Stimulated activated CD4-positive, alpha-beta T cell treated with anti-CD3 and anti-CD28 coated beads, TNF-alpha, amount 100 ng/mL, for 48 hours (primary cell): ENCODE data around the gene CNOT1.

Experiments used
- DNase-seq, 3 donors: peaks; one replicate each; pipeline ENCODE4 v3.0.0-alpha.2; 2020; ENCODE audit warnings: low read depth in 3 of 3

Gene CNOT1

DNA sequence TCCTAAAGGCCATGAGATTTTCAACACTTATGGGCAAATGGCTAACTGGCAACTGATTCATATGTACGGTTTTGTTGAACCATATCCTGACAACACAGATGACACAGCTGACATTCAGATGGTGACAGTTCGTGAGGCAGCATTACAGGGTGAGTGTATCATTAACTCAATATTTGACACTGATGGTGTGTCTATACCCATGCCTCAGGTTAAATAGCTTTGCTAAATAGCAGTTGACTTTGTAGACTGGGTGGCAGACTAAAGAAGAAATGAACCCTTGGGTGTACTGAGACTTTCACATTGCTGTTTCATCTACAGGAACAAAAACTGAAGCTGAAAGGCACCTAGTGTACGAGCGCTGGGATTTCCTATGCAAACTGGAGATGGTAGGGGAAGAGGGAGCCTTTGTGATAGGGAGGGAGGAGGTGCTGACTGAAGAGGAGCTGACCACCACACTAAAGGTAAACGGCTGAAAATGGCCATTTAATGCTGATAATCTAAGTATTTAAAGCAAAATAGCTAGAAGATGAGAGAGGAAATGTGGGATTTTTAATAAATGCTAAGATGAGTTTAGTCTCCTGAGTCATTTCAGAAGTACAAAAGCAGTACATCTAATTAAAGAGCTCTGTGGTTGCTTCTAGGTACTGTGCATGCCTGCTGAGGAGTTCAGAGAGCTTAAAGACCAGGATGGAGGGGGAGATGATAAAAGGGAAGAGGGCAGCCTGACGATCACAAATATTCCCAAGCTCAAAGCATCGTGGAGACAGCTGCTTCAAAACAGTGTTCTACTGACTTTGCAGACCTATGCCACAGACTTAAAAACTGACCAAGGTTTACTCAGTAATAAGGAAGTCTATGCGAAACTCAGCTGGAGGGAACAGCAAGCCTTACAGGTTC, 111.3 kb downstream of the CNOT1 start:
- DNase-seq = no peak

DNA sequence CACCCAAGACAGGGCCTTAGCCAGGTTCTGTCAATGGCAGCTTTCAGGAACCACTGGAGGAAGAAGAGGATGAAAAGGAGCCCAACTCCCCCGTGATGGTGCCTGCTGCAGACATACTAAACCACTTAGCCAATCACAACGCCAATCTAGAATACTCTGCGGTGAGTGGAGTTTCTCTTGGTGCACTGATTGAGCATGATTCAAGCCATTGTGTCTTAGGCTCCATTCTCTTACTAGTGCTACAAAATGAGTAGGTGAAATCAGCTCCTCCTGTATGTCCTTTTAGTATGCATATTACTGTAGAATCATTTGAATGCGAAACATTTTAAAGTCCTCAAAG, 112.9 kb downstream of the CNOT1 start:
- DNase-seq = no peak

DNA sequence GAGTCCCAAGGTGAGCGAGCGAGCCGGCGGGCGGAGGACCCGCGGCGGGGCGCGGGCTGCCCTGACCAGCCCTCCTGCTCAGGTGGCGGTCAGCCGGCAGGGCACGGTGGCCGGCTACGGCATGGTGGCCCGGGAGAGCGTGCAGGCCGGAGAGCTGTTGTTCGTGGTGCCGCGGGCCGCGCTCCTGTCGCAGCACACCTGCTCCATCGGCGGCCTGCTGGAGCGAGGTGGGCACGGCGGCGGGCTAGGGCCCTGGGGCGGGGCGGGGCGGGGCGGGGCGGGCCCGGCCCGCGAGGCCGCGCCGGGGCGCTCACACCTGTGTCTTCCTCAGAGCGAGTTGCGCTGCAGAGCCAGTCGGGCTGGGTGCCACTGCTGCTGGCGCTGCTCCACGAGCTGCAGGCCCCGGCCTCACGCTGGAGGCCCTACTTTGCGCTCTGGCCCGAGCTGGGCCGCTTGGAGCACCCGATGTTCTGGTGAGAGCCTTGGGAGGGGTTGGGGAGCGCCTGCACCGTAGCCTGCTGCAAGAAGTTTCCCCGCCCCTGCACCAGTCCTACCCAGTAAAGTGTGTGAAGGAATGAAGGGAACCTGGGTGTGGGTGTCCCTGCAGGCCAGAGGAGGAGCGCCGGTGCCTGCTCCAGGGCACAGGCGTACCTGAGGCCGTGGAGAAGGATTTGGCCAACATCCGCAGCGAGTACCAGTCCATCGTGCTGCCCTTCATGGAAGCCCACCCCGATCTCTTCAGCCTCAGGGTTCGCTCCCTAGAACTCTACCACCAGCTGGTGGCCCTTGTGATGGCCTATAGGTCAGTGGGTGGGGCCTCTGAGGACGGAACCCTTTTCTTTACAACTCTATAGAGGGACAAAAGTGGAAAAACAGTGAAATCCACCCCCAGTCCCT, 113.5 kb downstream of the CNOT1 start:
- DNase-seq = no peak

DNA sequence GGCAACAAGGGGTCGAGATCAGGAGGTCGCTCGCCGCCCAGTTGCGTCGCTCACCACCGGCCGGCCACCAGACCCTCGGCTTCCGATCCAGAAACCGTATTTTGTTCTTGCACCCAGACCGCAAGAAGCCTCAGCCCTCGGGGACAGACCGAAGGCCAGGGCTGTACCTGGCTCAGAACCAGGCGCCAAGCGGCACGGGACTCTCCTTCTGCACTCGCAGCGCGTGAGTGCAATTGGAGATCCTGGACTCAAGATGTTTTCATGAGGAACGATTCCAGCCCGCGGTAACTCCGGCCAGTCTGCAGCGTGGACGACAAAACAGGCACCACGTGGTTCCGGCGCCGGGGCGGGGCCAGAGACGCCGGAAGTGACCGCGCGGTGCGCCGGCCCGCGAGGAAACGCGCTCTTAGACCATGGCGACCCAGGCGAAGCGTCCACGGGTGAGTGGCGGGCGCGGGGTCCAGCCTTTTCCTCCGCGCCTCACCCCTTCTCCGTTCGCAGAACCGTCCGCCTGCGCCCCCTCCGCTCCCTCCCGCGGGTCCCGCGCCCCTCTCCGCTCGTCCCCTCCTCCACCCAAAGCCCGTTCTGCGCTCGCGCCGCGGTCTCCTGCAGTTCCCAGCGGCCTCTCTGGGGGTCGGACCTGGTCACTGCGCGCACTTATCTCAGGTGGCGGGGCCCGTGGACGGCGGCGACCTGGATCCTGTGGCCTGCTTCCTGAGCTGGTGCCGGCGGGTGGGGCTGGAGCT, 114.3 kb downstream of the CNOT1 start, which contains the start of gene SETD6:
SETD6 (plus strand) TSS at position 393 of the 746 bp plus-strand sequence; CDS start at position 414, 21 bp downstream.
- DNase-seq = peak in 2 of 3 donors; percentile 63 to 76

DNA sequence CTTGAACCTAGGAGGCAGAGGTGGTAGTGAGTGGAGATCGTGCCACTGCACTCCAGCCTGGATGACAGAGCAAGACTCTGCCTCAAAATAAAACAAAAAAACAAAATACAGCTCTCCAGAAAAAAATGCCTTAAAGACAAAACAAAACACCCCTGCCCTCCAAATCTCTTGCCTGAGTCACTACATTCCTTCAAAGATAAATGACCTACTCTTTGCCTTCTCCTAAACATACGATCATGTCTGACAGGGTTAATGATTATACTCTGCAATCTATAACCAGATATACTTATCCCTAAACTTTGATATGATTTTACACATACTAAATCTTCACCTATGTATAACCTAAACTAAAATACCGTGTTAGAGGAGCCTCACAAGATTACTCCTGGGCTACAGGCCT, 115.8 kb downstream of the CNOT1 start:
- DNase-seq = no peak

DNA sequence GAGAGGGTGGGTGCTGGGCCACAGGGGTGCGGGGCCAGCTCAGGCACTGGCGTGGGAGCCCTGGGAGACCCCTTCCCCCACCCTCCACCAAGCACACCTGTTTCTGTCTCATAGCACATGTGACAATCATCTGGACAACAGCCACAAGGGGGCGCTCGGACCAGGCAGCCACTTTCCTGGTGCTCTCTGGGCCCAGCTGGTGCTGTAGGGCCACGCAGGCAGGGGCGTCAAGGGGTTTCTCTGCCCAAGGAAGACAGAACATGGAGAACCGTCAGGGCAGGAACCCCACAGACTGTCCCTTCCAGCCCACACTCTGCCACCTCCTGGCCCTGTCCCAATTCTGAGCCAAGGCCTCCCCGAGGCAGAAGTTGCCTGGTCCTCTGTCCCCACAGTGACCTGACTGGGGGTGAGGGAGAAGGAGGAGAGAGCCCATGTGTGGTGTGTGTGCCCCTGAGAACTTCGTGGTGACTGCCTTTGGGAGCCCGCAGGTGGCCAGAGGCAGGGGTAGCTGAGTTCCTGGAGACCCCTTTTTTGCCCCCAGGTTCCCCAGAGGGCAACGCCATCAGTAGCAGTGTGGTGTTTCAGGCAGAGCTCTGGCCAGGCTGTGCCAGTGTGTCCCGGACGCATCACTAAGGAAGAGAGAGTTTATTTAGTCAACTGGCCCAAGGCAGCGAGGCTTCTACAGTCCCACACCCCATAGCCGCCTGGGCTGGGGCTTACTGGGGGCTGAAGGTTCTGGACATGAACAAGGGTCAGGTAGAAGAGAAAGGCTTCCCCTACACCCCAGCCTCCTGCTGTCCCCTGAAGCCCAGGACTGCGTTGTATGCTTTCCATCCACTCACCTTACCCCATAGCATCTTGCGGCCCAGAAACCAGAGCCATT, 117.5 kb downstream of the CNOT1 start:
- peak; percentile 71 to 82 (median 81) for DNase-seq

DNA sequence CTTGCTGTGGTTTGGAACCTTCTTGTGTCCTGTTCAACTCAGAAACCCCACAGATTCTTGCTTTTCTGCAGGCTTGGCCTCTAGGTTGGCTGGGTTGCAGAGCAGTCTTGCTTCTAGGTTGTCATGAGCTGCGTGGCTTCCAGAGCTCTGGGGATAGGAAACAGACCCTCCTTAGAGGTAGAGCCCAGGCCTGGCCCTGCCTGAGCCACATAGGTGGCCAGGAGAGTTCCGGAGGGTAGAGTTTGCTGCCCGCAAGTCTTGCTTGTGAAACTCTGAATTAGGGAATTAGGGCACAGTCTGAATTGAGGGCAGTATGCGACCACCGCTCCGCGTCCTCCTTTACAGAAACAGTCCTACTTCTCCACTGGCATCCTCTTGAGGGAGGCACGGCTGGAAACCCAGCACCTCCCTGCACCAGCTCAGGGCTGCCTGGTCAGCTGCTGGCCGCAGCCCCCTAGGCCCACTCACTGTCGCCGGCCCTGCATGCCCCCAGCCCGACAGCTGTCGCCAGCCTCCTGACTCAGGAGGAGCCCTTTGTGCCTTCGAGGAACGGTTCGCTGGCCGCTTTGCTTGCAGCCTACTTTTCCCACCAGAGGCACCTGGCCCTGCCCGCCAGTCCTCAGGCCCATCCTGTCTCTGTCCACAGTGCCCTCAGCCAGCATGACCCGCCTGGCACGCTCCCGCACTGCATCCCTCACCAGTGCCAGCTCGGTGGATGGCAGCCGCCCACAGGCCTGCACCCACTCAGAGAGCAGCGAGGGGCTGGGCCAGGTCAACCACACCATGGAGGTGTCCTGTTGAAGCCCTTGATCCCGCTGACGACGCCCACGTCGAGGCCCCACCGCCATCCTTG, 118.6 kb downstream of the CNOT1 start:
- DNase-seq = no peak

DNA sequence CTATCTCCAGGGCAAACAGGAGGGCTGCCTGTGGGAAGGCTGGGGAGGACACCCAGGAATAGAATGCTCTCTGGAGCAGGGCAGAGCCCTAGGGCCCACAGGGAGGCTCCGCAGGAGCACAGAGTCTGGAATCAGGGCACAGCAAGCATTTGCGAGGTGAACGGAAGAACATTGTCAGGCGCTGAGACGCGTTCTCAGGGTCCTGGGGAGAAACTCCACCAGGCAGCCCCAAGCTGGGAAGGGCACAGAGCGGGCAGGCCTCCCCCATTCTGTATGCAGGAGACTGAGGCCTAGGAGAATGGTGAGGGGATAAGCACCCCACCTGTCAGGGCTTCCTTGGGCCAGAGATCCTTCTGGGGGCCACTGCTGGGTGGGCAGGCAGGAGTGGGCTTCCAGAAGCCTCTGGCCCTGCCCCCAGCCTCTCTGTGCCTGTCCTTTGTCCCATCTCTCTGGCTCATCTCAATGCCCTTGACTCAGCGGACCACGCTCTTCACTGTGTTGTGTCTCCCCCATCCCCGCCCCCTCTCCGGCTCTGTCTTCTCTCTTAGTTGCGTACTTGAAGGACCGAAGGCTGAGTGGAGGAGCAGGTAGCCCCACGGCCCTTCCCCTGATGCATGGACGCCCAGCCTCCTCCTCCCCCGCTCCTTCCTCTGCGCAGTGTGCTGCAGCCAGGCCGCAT, 119.4 kb downstream of the CNOT1 start:
- DNase-seq = no peak

DNA sequence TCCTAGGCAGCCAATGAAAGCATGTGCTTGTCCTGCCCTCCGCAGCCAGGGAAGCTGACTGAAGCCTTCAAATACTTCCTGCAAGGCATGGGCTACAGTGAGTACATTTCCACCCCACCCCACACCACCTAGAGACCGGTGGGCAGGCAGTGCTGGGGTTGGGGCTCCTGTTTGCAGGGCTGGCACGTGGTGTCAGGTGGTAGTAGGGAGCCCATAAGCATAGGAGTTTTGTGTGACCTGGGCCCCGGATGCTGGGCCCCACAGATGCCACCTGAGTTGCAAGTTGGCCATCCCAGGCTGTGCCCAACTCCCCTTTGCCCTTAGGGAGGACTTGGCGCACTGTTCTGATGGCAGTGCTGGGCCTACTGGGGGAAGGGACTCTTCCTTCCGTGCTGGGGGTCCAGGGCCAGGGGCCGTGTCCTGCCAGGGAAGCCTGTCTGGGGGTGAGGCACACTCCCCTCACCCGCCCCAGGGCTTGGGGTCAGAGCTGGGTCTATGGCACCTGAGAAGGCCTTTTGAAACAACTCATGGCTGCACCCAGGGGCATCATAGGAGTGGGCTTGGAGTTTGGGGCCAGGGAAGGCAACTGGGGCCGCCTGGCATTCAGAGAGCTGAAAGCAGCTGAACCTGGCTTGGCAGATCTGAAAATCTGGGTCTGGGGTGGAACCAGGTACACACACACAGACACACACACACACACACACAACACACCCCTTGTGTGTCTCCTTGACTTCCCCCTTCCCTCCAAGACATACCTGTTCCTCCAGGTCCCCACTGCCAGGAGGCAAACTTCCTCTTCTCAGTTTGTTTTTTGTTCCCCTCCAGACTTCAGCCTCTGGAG, 120.2 kb downstream of the CNOT1 start:
- DNase-seq = no peak

DNA sequence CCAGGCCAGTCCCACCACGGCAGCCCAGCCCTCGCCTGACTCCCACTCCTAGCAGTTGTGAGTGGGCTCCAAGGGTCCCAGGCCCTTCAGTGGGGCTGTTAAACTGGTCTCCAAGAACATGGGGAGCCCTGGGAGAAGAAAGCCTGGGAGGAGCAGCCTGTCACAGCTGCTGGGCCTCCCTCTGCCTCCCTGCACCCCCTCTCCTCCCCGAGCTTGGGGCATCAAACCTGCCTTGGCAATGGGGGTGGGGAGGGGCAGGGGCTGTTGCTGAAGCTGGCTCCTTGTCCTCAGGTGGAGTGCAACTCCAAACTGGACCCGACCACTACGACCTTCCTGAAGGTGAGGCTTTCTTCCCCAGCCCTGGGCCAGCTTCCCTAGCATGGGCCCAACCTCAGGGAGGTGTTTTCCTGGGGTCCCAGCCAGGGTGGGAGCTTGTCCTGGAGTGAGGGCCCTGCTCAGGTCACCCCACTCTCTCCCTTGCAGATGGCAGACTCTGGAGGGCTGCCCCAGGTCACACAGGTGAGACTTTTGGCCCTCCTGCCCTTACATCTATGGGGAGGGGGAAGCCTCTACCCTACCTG, 120.9 kb downstream of the CNOT1 start:
- DNase-seq = no peak

DNA sequence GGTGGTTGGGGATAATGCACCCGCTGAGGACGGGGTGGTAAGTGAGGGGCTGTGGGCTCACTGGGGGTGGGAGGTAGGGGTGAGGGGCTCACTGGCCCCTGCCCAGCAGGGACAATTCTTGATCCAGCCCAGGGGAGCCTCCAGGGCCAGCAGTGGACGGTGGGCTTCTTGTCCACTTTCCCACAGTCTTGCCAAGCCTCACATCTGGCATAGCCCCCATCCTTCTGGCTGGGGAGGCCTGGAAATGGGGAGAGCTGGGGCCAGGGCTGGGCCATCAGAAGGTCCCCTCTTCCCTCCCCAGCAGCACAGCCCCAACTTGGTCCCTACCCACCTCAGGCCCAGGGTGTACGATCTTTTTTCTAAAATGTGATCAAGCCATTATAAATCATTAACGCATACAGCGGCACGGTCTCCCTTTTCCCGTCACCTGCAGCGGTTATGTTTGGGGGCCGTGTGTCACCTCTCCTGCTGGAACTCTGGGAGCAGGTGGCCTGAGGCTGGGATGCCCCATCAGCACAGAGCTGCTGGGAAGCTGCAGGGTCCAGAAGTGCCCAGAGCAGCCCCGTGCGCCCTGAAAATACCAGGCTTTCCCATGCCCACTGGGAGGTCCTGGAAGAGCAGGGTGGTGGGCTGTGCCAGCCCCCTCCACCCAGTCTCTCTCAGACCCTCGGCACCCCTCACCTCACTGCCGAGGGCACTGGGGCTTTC, 121.5 kb downstream of the CNOT1 start:
- DNase-seq = no peak

DNA sequence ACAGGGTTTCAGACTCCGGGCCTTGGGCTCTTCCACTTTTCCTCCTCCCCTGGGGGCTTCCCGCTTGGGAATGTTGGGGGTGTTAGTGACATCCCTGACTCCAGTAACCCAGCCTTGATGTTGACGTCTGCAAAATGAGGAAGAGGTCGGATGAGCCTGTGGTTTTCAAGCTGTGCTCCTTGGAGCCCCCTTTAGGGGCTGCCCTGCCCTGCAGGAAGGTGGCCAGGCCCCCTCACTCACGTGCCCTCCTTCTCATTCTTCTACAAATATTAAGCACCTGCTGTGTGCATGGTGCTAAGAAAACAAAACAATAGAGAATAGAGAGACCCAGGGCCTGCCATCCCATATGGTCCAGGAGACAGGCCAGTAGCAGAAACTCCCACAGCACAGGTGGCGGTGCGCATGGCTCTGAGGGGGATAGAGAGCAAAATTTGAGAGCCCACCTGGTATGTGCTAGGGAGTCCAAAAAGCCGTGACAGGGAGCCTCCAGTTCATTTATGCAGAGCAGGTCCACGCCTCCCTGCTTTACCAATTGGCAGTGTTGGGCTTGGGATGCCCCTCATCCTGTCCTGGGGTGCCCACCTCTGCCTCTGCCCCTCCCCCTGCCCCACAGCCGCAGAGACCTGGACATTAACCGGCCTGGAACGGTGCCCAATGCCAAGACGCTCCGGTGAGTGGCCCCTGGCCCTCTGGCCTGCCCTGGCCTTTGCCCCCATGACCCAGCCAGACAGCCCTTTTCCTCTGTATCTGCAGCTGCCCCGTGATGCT, 122.2 kb downstream of the CNOT1 start:
- DNase-seq = no peak

DNA sequence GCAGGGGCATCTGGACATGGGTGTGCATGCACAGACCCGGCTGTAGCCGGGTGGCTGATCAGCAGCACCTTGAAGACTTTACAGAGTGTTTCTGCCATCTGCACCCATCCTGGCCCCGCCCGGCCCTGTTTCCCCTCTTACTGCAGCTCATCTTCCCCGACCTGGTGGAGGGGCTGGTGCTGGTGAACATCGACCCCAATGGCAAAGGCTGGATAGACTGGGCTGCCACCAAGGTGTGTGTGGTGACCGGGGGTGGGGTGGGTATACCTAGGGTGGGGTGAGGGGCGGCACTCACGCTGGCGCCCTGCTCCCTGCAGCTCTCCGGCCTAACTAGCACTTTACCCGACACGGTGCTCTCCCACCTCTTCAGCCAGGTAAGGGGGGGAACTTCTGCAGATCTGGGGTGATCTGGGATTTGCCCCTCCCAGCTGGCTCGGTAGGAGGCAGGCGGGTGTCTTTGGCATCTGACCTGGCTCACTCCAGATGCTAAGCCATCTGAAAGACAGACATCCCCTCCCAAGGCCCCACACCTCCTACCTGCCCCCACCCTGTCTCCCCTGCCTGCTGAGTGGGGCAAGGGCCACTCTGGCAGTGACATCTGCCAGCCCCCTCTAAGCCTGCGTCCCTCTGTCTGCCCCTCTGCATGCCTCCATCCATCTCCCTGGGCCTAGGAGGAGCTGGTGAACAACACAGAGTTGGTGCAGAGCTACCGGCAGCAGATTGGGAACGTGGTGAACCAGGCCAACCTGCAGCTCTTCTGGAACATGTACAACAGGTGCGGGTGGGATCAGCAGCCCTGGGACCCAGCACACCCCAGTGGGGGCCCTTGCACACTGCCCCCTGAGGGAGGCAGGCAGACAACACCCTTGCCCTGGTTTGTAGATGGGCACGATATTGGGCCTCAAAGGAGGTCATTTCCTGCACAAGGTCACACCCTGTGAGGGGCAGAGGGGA, 123.1 kb downstream of the CNOT1 start:
- no peak for DNase-seq

DNA sequence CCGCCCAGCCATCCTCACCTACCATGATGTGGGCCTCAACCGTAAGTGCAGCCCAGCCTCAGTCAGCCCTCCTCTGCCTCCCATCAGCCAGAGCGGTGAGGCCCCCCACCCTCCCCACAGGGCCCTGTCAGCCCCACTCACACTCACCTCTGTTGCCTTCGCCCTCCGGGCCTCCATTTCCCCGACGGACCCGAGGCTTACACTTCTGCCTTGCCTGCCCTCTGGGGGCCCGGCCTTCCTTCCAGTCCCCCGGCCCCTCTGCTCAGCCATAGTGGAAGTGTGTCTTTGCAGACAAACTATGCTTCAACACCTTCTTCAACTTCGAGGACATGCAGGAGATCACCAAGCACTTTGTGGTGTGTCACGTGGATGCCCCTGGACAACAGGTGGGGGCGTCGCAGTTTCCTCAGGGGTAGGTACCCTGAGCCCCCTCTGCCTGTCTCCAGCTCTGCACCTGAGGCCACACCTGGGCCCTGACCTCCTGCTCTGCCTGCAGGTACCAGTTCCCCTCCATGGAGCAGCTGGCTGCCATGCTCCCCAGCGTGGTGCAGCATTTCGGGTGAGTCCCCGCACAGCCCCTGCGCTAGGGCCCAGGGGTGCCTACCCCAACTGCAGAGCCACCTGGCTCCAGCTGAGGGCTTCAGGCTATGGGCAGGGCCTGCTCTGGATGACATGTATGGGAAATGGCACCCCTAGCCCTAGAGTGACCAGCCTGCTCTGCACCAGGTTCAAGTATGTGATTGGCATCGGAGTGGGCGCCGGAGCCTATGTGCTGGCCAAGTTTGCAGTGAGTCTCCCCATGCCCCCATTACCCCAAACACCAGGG, 125.5 kb downstream of the CNOT1 start:
- DNase-seq = no peak
